Nephron progenitor cell (in vitro differentiated cells): ENCODE measurements around the gene UBE2L6.

ENCODE experiments used
- DNase-seq: peaks from one replicate; pipeline ENCODE4 v3.0.0; 2021
- H3K27ac Mint-ChIP-seq: 2 replicates; pipeline ENCODE4 v1.8.0; 2021; ENCODE audit warnings: mild to moderate bottlenecking, moderate library complexity, mixed read lengths
- H3K27me3 Mint-ChIP-seq: 2 replicates; pipeline ENCODE4 v1.8.0; 2021; ENCODE audit warnings: mild to moderate bottlenecking, low read depth, mixed read lengths; ENCODE audit not compliant: poor library complexity
- H3K36me3 Mint-ChIP-seq: 2 replicates; pipeline ENCODE4 v1.8.0; 2021; ENCODE audit warnings: low read depth, mixed read lengths
- H3K4me1 Mint-ChIP-seq: 2 replicates; pipeline ENCODE4 v1.8.0; 2021; ENCODE audit warnings: mixed read lengths
- H3K4me3 Mint-ChIP-seq: 2 replicates; pipeline ENCODE4 v1.8.0; 2021; ENCODE audit warnings: mild to moderate bottlenecking, moderate library complexity, mixed read lengths
- H3K9me3 Mint-ChIP-seq: 2 replicates; pipeline ENCODE4 v1.8.0; 2021; ENCODE audit warnings: mild to moderate bottlenecking, moderate library complexity, mixed read lengths
- CTCF ChIP-seq: fragments of 200-600 bp; sonication (generic); IDR thresholded peaks from 2 replicates; pipeline ENCODE4 v1.5.0; 2021; ENCODE audit warnings: antibody characterized with exemption

The UBE2L6 gene

GRCh38 chr11:57566905-57567514 is 462 bp downstream of the UBE2L6 start:
- peaks cover 22% of the 10 kb centered on the region for H3K36me3 Mint-ChIP-seq
- peaks cover 61% of the 10 kb centered on the region for H3K4me1 Mint-ChIP-seq
- DNase-seq: no peak
- no peak overlapping the region for H3K27ac Mint-ChIP-seq
- no peaks in the 10 kb centered on the region for H3K9me3 Mint-ChIP-seq
- H3K4me3 Mint-ChIP-seq: peak overlapping the region; percentile 96
- H3K27me3 Mint-ChIP-seq: peaks cover 4% of the 10 kb centered on the region
- no peak for TF ChIP-seq CTCF

- peaks cover 61% of the 10 kb centered on the region for H3K4me1 Mint-ChIP-seq
- no peak for TF ChIP-seq CTCF
- H3K36me3 Mint-ChIP-seq: peaks cover 24% of the 10 kb centered on the region
- H3K27me3 Mint-ChIP-seq: peaks cover 4% of the 10 kb centered on the region
- no peak for DNase-seq
- H3K9me3 Mint-ChIP-seq: no peaks in the 10 kb centered on the region
- peak overlapping the region; percentile 2 for H3K27ac Mint-ChIP-seq
- H3K4me3 Mint-ChIP-seq: peak overlapping the region; percentile 96
Measured at GRCh38 chr11:57566005-57566904, 1.2 kb downstream of the UBE2L6 start.

- no peaks in the 10 kb centered on the region for H3K9me3 Mint-ChIP-seq
- no peaks in the 10 kb centered on the region for H3K27me3 Mint-ChIP-seq
- H3K36me3 Mint-ChIP-seq: peaks cover 52% of the 10 kb centered on the region
- H3K27ac Mint-ChIP-seq: peak overlapping the region; percentile 77
- TF ChIP-seq CTCF: no peak
- peak overlapping the region; percentile 19 for H3K4me3 Mint-ChIP-seq
- no peak for DNase-seq
- H3K4me1 Mint-ChIP-seq: peaks cover 55% of the 10 kb centered on the region
Measured at GRCh38 chr11:57562596-57562995, 4.9 kb downstream of the UBE2L6 start.

- Mint-ChIP-seq H3K36me3 (peaks cover 68% of the 10 kb centered on the region), H3K27me3 (no peaks in the 10 kb centered on the region), H3K4me1 (peaks cover 38% of the 10 kb centered on the region), H3K4me3 (no peak overlapping the region), H3K9me3 (no peaks in the 10 kb centered on the region), H3K27ac (no peak overlapping the region)
- DNase-seq: no peak
- no peak for TF ChIP-seq CTCF
Measured at GRCh38 chr11:57560146-57560545, 7.3 kb downstream of the UBE2L6 start.

GRCh38 chr11:57556041-57556440 is 11.4 kb downstream of the UBE2L6 start:
- no peak for TF ChIP-seq CTCF
- peaks cover 80% of the 10 kb centered on the region for H3K36me3 Mint-ChIP-seq
- no peaks in the 10 kb centered on the region for H3K27me3 Mint-ChIP-seq
- peak overlapping the region; percentile 64 for H3K27ac Mint-ChIP-seq
- H3K4me3 Mint-ChIP-seq: no peak overlapping the region
- peaks cover 11% of the 10 kb centered on the region for H3K4me1 Mint-ChIP-seq
- no peak for DNase-seq
- no peaks in the 10 kb centered on the region for H3K9me3 Mint-ChIP-seq
